SW 1271 (cell line): ENCODE results near the gene ATAT1.
"Not testable (repeated sequence)": the region's sequence is repeated elsewhere in the genome, so short reads cannot be mapped to it uniquely, and the experiment has no call there.

ENCODE experiments used
- DNase-seq, 2 experiments: peaks; one replicate each; lab custom pipeline; 2025; lab: John Stamatoyannopoulos, UW

Gene ATAT1

GRCh38 chr6:30651143-30651542 lies 24.5 kb downstream of the ATAT1 start:
- no peak for DNase-seq

DNA sequence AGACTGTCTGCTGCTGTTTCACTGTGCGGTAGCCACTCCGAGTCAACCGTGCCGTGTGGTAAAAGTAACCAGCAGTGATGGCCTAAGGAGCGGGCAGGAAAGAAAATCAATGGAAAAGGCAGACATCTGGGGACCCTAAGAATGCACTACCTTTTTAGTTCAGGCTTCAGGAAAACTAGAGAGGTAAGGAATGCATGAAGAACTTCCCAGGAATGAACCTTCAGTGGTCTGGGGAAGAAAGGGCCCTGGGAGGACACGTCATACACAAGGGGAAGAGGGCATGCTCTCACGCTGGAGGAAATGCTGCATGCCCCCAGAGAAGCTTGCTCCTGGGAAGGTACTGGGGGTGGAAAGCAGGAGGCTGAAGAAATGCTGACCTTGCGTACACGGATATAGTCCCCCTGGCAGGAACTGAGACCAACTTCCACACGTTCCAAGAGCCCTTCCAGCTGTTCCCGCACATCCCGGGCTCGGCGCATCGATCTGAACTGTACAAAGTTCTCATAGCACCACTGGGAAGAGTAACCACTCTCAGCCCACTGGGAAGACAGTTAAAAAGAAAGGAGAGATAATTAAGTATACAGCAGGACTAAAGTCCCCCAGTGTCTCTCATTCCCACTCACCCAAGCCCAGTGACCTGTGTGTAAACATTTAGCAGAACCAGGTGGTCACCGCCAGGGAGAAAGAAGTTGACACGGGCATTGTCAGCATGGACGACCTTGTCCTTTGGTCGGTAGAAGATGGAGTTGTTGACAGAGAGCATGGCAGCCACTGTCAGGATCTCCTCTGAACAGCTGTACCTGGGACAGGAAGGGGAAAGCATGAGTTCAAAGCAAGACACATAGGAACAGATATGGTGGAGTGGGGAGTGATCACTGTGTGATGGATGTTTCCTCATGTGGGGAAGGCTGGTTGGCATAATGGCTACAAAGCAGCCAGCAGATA lies 28.4 kb downstream of the ATAT1 start:
- DNase-seq: no peak

DNA sequence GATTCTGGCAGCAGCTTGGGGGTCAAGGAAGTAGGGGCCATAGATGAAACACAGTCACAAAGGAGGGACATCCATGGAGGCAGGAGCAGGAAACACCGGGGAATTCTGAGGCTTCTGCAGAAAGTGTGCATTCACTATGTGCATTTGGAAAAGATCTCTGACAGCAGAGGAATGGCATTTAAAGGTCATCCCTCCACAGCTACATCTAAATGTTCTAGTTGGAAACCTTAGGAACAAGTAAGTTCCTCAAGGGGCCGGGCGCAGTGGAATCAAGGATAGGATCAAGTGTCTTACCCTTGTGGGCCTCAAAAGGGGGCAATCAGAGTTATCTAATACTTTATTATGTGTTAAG lies 29.0 kb downstream of the ATAT1 start:
- DNase-seq: no peak

DNA sequence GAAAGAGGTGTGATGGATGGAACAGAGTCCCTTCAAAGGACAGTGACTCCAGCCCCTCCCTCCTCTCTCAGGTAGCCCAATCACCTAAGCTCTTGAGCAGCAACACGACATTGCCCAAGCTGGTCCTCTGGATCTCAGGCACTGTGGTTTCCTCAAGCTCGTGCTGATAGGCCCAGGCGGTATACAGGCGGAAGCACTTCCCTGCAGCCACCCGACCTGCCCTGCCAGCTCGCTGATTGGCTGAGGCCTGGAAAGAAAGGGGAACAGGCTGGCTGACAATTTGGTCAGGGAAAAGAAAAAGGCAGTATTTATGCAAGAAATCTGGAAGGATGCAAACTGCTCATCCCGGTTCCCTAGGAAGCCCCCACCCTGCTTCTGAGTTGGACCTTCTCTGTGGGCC lies 29.8 kb downstream of the ATAT1 start:
- DNase-seq: no peak

DNA sequence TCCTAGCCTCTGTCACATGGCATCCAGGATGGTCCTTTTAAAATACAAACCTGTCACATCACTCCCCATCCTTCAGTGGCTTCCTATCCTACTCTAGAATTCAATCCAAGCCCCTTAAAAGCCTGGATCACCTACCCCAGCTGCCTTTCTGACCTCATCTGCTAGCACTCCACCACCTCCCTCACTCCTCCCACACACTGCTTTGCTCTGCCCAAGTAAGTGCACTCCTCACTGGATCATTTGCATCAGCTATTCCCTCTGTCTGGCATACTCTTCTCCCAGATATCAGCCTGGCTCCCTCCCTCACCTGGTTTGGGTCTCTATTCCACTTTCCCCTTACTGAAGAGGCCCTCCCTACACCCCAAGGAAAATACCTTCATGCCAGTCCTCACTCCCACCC lies 30.8 kb downstream of the ATAT1 start:
- no peak for DNase-seq

- DNase-seq: not testable (repeated sequence)
These were observed 31.2 kb downstream of the ATAT1 start for GRCh38 chr6:30657922-30658321.

GRCh38 chr6:30664994-30665767 lies 38.5 kb downstream of the ATAT1 start:
- DNase-seq: no peak

GRCh38 chr6:30666300-30666699 lies 39.6 kb downstream of the ATAT1 start:
- not testable (repeated sequence) for DNase-seq

DNA sequence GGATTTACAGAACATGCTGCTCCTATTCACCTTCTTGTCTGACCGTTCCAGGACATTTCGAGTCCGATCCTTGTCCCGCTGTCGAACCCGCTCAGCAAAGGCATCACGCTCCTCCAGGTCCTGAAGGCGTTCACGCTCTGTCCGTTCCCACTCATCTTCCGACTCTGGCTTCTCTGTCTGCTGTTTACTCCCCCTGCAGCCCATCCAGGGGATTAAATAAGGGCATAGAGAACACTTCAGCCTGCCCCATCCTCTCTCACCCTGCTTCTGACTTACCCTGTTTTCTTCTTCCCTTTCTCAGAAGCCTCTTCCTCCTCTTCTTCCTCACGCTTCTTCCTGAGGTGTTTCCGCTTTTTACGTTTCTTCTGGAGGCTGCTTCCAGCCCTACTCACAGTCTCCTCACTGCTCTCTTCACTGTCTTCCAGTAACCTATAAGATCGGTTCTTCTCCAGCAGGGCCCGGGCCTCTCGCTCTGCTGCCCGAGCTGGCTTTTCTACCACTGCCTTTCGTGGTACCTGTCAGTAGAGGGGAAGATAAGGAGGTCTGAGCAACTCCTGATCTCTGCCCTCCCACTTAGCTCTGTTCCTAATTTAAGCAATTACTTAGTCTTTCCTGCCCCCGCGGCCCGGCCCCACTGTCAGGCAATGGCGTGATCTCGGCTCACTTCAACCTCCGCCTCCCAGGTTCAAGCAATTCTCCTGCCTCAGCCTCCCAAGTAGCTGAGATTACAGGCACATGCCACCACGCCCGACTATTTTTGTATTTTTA lies 44.3 kb downstream of the ATAT1 start:
- peak in 1 of 2 experiments; percentile 23 for DNase-seq

DNA sequence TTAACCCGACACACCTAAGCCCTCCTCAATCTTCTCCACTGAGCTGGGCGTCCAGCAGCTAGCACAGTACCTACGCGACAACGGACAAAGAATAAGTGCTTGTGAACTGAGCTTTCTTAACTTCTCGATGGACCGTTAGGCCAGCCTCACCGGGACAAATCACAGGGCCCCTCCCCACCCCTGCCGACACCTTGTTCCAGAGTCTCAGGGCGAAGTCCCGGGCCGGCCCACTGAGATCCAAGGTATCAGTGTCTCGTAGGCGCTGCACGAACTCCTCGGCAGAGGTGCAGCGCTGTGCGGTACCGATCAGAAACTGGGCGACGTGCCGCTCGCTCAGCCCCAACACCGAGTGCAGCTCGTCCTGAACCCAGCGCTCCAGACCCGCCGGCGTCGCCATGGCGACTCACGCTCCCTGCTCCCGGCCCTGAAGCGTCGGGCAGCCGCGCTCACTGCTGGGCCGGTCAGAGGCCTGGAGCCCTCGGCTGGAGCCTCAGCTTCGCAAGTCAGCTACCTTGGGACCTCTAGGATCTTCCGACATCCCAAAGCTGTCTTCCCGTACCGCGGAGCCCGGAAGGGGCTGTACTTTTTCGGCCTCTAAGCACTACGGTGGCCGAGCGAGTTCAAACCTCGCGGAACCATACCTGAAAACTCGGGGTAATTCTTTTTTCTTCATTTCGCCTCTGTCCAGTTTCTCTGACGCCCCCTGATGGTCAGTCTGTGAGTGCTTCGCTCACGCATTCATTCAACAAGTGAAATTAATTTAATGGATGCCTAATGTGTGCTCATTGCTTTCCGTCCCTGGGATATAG lies 46.0 kb downstream of the ATAT1 start, which contains the start of gene DHX16:
Gene DHX16 (minus strand): TSS at position 562 of the 809 bp plus-strand sequence. CDS start 165 bp downstream, at position 397.
- DNase-seq: peak; percentile 92 to 98

DNA sequence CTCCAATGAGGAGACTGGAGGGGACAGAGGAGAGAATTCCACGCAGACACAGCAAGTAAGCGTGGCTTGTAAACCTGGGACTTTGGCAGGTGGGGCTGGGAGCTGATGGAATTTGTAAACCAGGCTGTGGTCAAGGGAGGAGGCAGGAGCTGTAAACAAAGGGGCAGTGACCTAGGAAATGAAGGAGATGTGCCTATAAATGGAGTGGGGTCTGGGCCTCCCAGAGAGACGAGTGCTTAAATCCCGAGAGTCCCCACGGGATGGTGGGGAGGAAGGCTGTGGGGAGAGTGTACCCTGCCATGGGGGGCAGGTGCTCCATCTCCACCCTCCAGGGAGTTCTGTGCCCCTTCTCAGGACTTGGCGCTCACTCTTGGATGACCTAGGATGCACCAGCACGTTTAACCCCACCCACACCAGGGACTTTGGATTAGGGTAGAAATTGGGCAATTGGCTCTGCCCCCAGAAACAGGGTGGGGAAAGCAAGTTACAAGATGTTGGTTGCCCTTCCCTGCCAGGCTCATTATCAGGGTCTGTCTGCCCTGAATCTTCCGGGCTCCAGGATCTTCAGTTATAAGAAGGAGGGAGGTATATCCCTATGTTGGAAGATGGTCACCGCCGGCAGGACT lies 50.1 kb downstream of the ATAT1 start:
- DNase-seq: no peak

DNA sequence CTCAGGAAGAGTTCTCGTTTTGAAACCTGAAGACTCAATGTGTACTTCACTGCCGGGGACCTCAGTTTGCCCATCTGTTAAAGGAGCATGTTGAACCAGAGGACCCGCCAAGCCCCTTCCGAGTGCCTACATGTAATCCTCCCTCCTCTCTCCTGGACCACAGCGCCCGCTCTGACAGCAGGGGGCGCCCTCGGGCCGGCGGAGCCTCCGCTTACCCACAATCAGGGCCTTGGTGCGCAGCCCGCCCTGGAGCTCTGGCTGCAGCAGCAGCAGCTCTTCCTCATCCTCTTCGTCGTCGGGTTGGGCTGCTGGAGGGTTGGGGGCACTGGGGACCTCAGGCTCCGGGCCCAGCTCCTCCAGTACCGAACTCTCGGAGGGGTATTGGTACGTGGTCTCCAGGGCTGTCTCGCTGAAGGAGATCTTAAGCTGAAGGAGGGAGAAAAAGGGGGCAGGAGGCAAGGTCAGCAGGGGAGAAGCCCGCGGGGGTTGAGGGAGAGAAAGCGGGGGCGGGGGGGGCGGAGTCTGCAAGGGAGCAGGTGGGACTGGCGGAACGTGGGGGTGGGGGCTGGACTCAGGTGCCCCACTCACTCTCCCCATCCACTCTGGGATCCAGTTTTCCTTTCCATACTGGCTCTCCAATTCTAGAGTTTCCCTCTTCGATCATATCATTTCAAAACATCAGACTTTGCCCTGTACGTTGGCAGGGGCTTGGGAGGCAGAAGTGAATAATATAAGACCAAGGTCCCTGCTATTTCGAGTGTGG lies 52.5 kb downstream of the ATAT1 start:
- peak in 1 of 2 experiments; percentile 61 for DNase-seq

DNA sequence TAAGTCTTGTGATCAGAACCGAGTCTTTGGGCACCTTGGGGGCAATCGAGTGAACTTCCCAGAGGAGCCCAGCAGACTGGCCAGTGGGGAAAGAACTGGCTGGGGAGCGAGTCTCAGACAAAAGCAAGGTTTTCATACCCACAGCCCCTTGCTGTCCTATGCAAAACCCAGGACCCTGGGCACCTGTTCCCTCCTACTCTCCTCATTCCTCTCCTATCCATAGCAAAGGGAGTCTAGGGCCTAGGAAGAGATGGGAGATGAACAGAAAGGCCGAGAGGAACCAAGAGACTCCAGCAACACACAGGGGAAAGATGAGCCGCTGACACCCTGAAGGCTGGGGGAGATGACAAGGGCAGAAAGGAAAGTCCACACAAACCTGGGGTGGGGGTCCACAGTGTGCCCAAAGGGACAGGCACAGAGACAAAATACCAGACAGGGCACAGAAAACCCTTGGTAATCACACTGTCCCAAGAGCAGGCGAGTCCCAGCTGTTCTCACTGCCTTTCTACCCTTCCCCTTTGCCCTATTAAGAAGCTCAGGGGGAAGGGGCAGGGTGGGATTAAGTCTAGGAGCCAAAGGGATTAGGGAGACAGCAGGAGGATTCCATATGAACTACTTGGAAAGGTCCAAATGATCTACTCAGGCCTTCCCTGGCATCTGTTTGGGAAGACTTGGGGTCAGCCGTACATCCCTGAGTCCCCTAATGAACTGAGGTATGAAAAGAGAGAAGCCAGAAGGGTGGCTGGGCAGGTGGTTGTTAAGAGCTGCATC lies 53.3 kb downstream of the ATAT1 start:
- no peak for DNase-seq

GRCh38 chr6:30681766-30682142 lies 55.1 kb downstream of the ATAT1 start:
- DNase-seq: no peak

- DNase-seq: peak; percentile 84 to 89
These were observed 55.8 kb downstream of the ATAT1 start for GRCh38 chr6:30682143-30683117.

DNA sequence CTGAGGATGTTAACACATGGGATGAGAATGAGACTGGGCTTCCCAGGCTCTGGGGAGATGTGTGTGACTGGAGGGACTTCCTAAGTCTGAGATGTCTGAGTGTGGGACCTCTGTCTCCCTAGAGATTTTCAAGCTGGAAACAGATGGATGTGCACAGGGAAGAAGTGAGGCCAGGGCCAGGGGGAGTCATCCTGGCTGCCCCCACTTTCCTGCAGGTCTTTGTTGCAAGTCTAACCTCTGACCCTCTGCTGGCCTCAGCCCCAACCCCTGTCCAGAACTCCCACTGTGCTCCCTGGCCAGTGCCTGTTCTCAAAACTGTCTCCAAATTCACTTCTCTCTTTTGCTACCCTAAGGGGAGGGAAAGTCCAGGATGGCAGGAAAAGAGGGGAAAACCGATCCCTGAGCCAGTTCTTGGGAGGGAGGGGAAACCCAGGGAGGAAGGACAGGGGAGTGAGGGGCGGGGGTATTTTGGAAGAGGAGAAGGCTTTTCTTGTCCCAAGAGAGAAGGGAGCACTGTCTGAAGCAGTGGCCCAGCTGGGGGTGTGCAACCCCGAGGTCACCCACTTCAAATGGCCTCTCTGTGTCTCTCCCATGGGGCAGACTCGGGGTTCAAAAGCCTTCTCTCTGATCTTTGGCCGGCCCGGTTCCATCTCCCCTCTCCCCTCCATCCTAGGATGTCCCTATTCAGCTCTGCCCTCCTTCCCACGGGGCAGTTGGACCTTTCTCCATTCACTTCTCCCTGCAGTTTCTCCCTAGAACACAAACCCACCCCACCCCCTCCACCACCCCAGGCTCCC lies 56.7 kb downstream of the ATAT1 start:
- no peak for DNase-seq

DNA sequence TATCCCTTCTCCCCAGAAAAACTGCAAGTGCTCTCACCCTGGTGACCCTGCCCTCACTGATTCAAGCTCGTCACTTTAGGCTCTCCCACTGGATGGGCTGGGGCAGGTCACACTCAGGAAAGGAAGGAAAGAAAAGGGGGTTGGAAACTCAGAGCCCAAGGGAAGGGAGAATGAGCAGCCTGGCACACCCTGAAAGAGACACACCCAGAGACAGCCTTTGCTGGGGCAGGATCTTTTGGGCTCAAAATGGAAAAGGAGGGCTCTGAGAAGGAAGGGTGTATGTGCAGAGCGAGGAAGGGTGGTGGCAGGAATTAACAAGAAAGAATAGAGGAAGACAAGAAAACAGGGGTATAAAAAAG lies 57.3 kb downstream of the ATAT1 start:
- no peak for DNase-seq
